ENCODE measurements around the gene CAB39.

The CAB39 gene

DNA sequence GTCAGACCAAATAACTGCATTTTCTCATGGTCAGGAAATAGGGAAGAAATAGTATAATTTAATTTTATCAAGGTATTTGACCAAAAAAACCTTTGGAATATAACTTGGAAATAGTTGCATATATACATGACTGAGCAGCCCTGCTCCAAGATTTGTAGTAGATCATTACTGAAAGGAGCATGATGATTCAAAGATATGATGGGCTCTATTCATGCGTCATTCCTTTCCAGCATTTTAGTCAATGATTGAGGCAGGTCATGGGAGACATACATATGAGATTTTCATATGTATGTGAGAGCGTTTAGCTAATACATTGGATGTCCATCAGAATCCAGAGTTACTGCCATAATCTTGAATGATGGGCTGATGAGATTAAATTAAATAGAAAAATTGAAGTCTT is 74.5 kb downstream of the CAB39 start:
- no peak for DNase-seq

DNA sequence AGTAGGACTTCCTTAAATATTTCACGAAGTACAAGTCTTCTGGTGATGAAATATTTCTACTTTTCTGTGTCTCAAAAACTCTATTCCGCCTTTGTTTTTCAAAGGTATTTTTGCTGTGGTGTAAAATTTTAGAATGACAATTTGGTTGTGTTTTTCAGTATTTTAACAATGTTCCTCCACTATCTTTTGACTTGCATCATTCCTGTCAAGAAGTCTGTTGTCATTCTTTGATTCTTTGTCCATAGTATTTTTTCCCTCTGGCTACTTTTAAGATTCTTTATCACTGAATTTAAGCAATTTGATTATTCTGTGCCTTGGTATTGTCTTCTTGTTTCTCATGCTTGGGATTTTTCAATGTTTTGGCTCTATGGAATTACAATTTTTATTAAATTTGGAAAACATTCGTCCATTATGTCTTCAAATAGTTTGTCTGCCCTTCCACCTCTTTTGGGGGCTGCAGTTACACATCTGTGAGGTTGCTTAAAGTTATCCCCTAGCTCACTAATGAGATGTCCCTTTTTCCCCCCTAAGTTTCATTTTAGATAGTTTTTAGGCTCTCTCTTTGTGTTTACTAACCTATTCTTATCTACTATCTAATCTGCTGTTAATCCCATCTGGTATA is 76.0 kb downstream of the CAB39 start:
- DNase-seq: no peak

DNA sequence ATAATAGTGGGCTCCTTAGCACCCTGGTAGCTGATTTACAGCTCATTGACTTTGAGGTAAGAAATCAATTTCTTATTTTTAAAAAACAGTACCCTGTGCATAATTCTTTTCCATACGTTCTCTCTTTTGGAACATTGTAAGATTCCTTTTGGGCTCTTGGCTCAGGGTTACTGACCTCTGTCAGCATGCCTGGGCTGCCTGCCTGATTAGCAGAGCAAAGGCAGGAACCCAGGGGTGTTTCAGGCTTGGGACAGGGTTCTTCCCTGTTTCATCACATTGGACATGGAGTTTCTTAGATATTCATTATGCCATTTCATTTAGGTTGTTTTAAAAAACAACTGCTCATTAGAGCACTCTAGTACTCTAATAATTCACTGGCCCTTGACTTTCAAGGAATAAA is 78.3 kb downstream of the CAB39 start:
- DNase-seq: no peak

DNA sequence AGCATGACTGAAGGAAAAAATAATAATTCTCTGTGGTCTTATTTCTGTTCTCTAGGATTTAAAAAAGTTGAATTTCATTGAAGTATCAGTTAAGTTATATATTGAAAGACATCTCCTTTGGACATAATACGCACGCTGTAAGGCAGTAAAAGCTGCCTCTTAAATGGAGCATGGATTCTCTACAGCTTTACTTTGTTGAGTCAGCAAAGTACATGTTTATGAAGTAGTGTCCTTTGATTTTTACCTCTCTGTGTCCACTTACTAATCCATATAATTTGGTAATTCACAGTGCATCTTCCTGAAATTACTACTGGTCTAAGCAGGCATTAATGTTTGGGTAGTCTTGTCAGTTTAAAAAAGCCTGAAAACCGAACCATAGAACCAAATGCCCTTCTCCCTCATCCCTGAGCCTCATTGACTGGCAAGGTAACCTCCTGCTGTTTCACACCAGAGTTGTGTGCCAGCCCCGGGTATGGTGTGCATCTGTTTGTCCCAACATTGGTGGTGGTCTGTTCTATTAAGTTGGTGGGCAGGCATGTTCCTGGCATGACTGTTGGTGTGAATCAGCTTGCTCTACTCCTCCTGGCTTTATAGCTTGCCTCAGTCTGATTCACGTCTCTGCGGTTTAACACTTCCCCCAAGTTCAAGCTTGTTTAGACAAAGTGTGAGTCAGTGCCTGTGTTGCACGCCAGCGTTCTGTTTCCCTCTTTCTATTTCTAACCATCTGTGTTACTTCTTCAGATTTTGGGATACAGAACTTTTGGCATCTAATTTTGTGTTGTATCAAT is 81.1 kb downstream of the CAB39 start:
- peak; percentile 85 to 95 (median 92) for DNase-seq

GRCh38 chr2:230794497-230794896 is 81.9 kb downstream of the CAB39 start:
- peak; percentile 49 to 77 (median 58) for DNase-seq

DNA sequence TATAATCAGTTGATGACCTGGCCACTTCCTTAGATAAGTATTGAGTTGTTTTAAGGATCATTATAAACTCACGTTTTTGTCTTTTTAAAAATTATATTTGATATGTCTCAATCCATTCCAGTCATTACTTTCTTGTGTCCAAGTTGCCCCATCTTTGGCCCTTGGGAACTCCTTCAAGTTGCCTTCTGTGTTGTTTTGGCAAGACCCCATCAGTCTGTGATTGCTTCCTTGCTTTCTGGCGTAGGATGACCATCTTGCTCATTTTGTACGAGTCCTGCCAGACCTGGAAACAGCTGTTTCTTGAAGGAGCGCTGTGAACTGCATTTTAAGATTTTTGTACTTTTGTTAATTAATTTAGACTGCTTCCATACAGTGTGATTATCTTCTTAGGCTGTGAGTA is 83.2 kb downstream of the CAB39 start:
- DNase-seq: no peak

GRCh38 chr2:230796280-230796862 is 83.7 kb downstream of the CAB39 start:
- DNase-seq: no peak

- DNase-seq: peak; percentile 84 to 95 (median 87)
These were observed 85.2 kb downstream of the CAB39 start for GRCh38 chr2:230797515-230798495.

DNA sequence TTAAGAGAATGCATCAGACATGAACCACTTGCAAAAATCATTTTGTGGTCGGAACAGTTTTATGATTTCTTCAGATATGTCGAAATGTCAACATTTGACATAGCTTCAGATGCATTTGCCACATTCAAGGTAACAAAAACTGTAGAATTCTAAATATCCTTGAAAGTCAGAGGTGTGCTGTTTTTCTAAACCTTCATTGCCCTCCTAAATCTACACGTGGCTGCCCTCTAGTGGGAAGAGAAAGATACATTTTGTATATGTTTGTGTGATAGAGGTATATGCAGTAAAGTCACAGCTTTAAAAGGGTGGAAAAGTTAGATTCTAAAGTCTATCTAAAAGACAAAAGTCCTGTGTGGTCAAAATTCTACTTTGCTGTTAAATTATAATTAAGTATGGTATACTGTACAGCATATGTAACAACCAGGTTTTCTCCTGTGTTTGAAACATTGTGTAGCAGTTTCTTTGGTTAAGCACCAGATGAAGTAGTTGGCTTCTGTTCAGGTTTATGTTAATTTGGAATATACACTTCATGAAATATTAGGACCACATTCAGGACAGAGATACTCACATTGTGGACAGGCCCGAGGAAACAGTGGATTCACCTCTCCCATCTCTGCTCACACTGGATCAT is 86.2 kb downstream of the CAB39 start:
- peak; percentile 36 to 74 (median 50) for DNase-seq

- DNase-seq: no peak
These were observed 92.8 kb downstream of the CAB39 start for GRCh38 chr2:230805353-230806017.

- DNase-seq: peak in 3 of 4 experiments; percentile 22 to 35 (median 31)
These were observed 95.1 kb downstream of the CAB39 start for GRCh38 chr2:230807729-230808128.

GRCh38 chr2:230809015-230809414 is 96.4 kb downstream of the CAB39 start:
- no peak for DNase-seq

- peak in 1 of 4 experiments; percentile 12 for DNase-seq
These were observed 97.1 kb downstream of the CAB39 start for GRCh38 chr2:230809677-230810251.

DNA sequence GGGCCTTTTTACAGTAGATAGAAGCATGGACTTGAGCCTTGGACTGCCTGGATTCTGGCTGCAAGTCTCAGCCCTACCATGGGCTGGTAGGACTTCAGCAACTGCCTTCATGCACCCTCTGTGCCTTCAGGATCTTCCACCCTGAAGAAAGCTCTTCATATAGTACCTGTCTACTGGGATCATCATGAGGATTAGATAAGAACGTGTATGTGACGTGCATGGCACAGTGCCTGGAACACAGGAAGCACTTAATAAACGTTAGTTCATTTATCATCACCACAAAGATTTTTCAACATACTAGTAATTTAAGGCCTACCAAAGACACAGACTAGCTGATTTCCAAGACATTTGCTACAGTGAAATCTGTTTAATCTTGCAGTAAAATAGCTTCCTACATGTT is 98.9 kb downstream of the CAB39 start:
- no peak for DNase-seq

DNA sequence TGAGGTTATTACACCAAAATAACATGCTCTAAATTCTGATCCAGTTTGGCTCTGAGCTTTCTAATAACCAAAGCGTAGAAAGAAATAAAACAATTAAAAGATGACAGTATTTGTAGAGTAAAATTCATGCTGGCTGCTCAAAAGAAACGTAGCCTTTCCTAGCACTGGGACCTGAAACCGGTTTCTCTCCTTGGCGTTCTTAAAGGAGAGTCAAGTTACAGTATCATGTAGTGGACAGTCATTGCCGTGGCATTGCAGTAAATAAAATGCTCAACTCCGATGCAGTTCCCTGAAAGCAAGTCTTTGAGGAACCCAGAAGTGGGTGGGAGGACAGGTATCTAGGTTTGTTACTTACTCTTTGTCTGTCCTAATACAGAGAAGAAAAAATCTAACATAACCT is 99.4 kb downstream of the CAB39 start:
- DNase-seq: no peak

- peak in 1 of 4 experiments; percentile 28 for DNase-seq
These were observed 102.0 kb downstream of the CAB39 start for GRCh38 chr2:230814616-230815015.

DNA sequence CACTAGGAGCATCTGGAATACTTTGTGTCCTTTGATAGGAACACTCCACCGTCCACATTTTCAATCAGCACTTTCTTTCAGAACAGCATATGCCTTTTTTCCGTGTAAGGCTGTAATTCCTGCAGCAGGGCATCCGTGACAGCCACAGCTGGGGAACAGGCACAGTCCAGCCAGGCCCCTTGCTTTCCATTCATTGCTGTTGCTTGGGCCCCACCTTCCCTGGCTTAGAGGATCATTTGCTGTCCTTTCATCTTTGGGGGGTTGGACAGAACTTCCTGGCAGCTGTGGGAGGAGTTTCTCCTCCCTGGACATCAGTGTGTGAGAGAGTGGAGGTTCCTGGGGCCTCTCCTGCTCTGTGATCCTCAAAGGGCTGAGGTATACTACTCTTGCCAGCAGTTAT is 102.4 kb downstream of the CAB39 start:
- no peak for DNase-seq

- DNase-seq: no peak
These were observed 104.1 kb downstream of the CAB39 start for GRCh38 chr2:230816735-230817134.

- DNase-seq: no peak
These were observed 106.8 kb downstream of the CAB39 start for GRCh38 chr2:230819433-230819832.

GRCh38 chr2:230821261-230821990 is 108.8 kb downstream of the CAB39 start:
- DNase-seq: no peak

Measured in suppressor macrophage (primary cell).